CD14-positive monocyte (primary cell): ENCODE measurements around the gene CREB5. TPM values are rescaled to one million over a fixed set of nuclear protein-coding genes. Genes with fewer than 3 reads are reported as not detected.

ENCODE experiments used
- DNase-seq, 3 donors: peaks; one replicate each; pipeline ENCODE4 v3.0.0-alpha.2; 2011 to 2022
- H2AFZ ChIP-seq: 2 replicates; pipeline ENCODE4 v1.6.0; 2012; ENCODE audit warnings: mild to moderate bottlenecking, low read depth, low read length, inconsistent platforms; ENCODE audit not compliant: insufficient read depth, poor library complexity, severe bottlenecking
- H3K27ac ChIP-seq, 2 donors: 1 replicate in 1 of 2; 2 replicates in 1 of 2; pipeline ENCODE4 v1.5.1; 2012 to 2013; ENCODE audit warnings: low read length in 2 of 2, control low read depth in 1 of 2, inconsistent platforms in 1 of 2, low read depth in 1 of 2, mild to moderate bottlenecking in 1 of 2
- H3K27me3 ChIP-seq, 2 donors: one replicate each; pipeline versions ENCODE4 v1.6.0 to v1.6.1; 2011 to 2013; ENCODE audit warnings: low read length in 2 of 2; ENCODE audit not compliant: control insufficient read depth in 2 of 2, insufficient read depth in 2 of 2
- H3K36me3 ChIP-seq, 2 donors: replicated peaks in 1 of 2; 1 replicate in 1 of 2; 2 replicates in 1 of 2; pipeline versions ENCODE4 v1.5.1 to v1.6.1; 2012 to 2013; ENCODE audit warnings: low read length in 2 of 2, control low read depth in 1 of 2, inconsistent platforms in 1 of 2, mild to moderate bottlenecking in 1 of 2; ENCODE audit not compliant: insufficient read depth in 2 of 2, control insufficient read depth in 1 of 2
- H3K4me1 ChIP-seq, 2 donors: 1 replicate in 1 of 2; 2 replicates in 1 of 2; pipeline versions ENCODE4 v1.5.1 to v1.6.1; 2012 to 2013; ENCODE audit warnings: low read length in 2 of 2, control low read depth in 1 of 2, inconsistent platforms in 1 of 2, mild to moderate bottlenecking in 1 of 2, moderate library complexity in 1 of 2; ENCODE audit not compliant: insufficient read depth in 2 of 2, control insufficient read depth in 1 of 2
- H3K4me2 ChIP-seq: replicated peaks from 2 replicates; pipeline ENCODE3; 2012; ENCODE audit warnings: low read length, moderate library complexity, mild to moderate bottlenecking; ENCODE audit not compliant: poor library complexity, severe bottlenecking; ENCODE audit errors: extremely low read depth
- H3K4me3 ChIP-seq, 3 experiments: fragments of 200-600 bp in 1 of 3; sonication (generic) in 1 of 3; replicated peaks in 1 of 3; 1 replicate in 2 of 3; 2 replicates in 1 of 3; pipeline ENCODE4 v1.5.1; 2011 to 2013; ENCODE audit warnings: low read length in 3 of 3, mild to moderate bottlenecking in 3 of 3, control low read depth in 2 of 3, low read depth in 2 of 3, inconsistent platforms in 1 of 3, moderate library complexity in 1 of 3
- H3K79me2 ChIP-seq: 2 replicates; pipeline ENCODE4 v1.6.0; 2012; ENCODE audit warnings: mild to moderate bottlenecking, control low read depth, inconsistent platforms, low read length, moderate library complexity; ENCODE audit not compliant: insufficient read depth
- H3K9ac ChIP-seq: 2 replicates; pipeline ENCODE4 v1.6.0; 2017; ENCODE audit warnings: low read length, mild to moderate bottlenecking; ENCODE audit not compliant: insufficient read depth, poor library complexity, severe bottlenecking
- H3K9me3 ChIP-seq, 2 donors: replicated peaks in 1 of 2; 1 replicate in 1 of 2; 2 replicates in 1 of 2; pipeline versions ENCODE4 v1.5.1 to v1.6.1; 2012 to 2013; ENCODE audit warnings: low read length in 2 of 2, control low read depth in 1 of 2; ENCODE audit not compliant: control insufficient read depth in 1 of 2, insufficient read depth in 1 of 2
- H4K20me1 ChIP-seq: 2 replicates; pipeline ENCODE4 v1.6.0; 2012; ENCODE audit warnings: mild to moderate bottlenecking, low read length, control low read depth, moderate library complexity; ENCODE audit not compliant: insufficient read depth
- H3K27ac Mint-ChIP-seq, 7 donors: one replicate each; pipeline ENCODE4 v1.8.0; 2020; ENCODE audit warnings: mild to moderate bottlenecking in 7 of 7, mixed read lengths in 7 of 7, moderate library complexity in 6 of 7, inconsistent platforms in 2 of 7
- H3K27me3 Mint-ChIP-seq, 3 donors: one replicate each; pipeline ENCODE4 v1.8.0; 2021 to 2022; ENCODE audit warnings: low read depth in 3 of 3, mild to moderate bottlenecking in 3 of 3, mixed read lengths in 3 of 3, moderate library complexity in 3 of 3, inconsistent platforms in 1 of 3
- H3K36me3 Mint-ChIP-seq, 2 donors: one replicate each; pipeline ENCODE4 v1.8.0; 2020; ENCODE audit warnings: mixed read lengths in 2 of 2, inconsistent platforms in 1 of 2, mild to moderate bottlenecking in 1 of 2
- H3K4me1 Mint-ChIP-seq: one replicate; pipeline ENCODE4 v1.8.0; 2020; ENCODE audit warnings: mild to moderate bottlenecking, mixed read lengths
- H3K4me3 Mint-ChIP-seq, 2 donors: one replicate each; pipeline ENCODE4 v1.8.0; 2020; ENCODE audit warnings: mild to moderate bottlenecking in 2 of 2, mixed read lengths in 2 of 2, moderate library complexity in 1 of 2
- H3K9me3 Mint-ChIP-seq, 7 donors: one replicate each; pipeline ENCODE4 v1.8.0; 2020 to 2022; ENCODE audit warnings: mixed read lengths in 7 of 7, mild to moderate bottlenecking in 6 of 7, moderate library complexity in 6 of 7, inconsistent platforms in 2 of 7
- CTCF ChIP-seq: fragments of 200-600 bp; IDR thresholded peaks from one replicate; pipeline ENCODE4 v1.8.0; 2022; ENCODE audit warnings: antibody characterized with exemption, mild to moderate bottlenecking
- WGBS: methylation state at CpG from one replicate; pipeline ENCODE4 v1.1.5; 2013; ENCODE audit warnings: missing lambda C conversion rate; ENCODE audit not compliant: insufficient coverage; 5-methylcytosine and 5-hydroxymethylcytosine counted together
- intact Hi-C, 2 donors: fragments of 100-400 bp; cut with micrococcal nuclease; formaldehyde crosslinking; loops; one replicate each; pipeline versions ENCODE4 v1.15.0 to v1.15.1; 2023
- polyA plus RNA-seq, 3 donors: library from polyadenylated mRNA; depleted of rRNA in 1 of 3; unstranded in 2 of 3; stranded (reverse) in 1 of 3; fragments of 300-500 nt in 2 of 3; fragments of >200 nt in 1 of 3; fragmentation: Illumina TruSeq in 2 of 3; gene quantifications; 1 replicate in 2 of 3; 2 replicates in 1 of 3; pipeline ENCODE4 v1.2.3, GENCODE V29; 2012 to 2021

Gene CREB5
- polyA plus RNA-seq, 3 donors = 25.1 to 72.3 (median 44.2) TPM

- no peak overlapping the region for H3K4me3 Mint-ChIP-seq
- peaks cover 15 to 20% of the 10 kb centered on the region in 2 donors for H3K27me3 ChIP-seq
- DNase-seq = peak; percentile 15 to 29 (median 21)
- H3K4me1 Mint-ChIP-seq = peaks cover 20% of the 10 kb centered on the region
- H3K27ac ChIP-seq = no peak overlapping the region
- no peak overlapping the region for H3K9ac ChIP-seq
- H3K79me2 ChIP-seq = no peaks in the 10 kb centered on the region
- H3K9me3 ChIP-seq = no peaks in the 10 kb centered on the region
- peaks cover 11% of the 10 kb centered on the region in 2 donors for H3K4me1 ChIP-seq
- no peak overlapping the region for H2AFZ ChIP-seq
- no peaks in the 10 kb centered on the region for H3K9me3 Mint-ChIP-seq
- H3K36me3 Mint-ChIP-seq = no peaks in the 10 kb centered on the region
- no peaks in the 10 kb centered on the region for H4K20me1 ChIP-seq
- TF ChIP-seq CTCF = peak; percentile 83
- H3K27me3 Mint-ChIP-seq = peaks cover 7 to 22% (median 12%) of the 10 kb centered on the region in 3 donors
- H3K4me3 ChIP-seq = no peak overlapping the region
- WGBS = 100% methylated on average over 1 of the region's 8 CpGs
- no peak overlapping the region for H3K4me2 ChIP-seq
- intact Hi-C loops = loop anchor here in 1 of 2 donors (10.0 kb wide), 1 partner anchor 242 kb away; no protein-coding TSS in a partner anchor
- H3K27ac Mint-ChIP-seq = no peak overlapping the region
- H3K36me3 ChIP-seq = no peaks in the 10 kb centered on the region
Observed at GRCh38 chr7:28626624-28627262, 214.4 kb downstream of the CREB5 start.

GRCh38 chr7:28627263-28627653, 214.9 kb downstream of the CREB5 start:
- no peak overlapping the region for H2AFZ ChIP-seq
- no peaks in the 10 kb centered on the region for H3K9me3 ChIP-seq
- H4K20me1 ChIP-seq = no peaks in the 10 kb centered on the region
- Mint-ChIP-seq H3K4me3 (no peak overlapping the region), H3K27me3 (peaks cover 9 to 22% (median 12%) of the 10 kb centered on the region in 3 donors), H3K4me1 (peaks cover 21% of the 10 kb centered on the region), H3K9me3 (no peaks in the 10 kb centered on the region), H3K27ac (no peak overlapping the region), H3K36me3 (no peaks in the 10 kb centered on the region)
- H3K79me2 ChIP-seq = no peaks in the 10 kb centered on the region
- no peak for DNase-seq
- 100% methylated on average over 1 of the region's 5 CpGs for WGBS
- no peaks in the 10 kb centered on the region for H3K36me3 ChIP-seq
- H3K4me2 ChIP-seq = no peak overlapping the region
- no peak overlapping the region for H3K9ac ChIP-seq
- intact Hi-C loops = loop anchor here in 1 of 2 donors (10.0 kb wide), 1 partner anchor 242 kb away; no protein-coding TSS in a partner anchor
- no peak overlapping the region for H3K27ac ChIP-seq
- TF ChIP-seq CTCF = no peak
- H3K4me3 ChIP-seq = no peak overlapping the region
- H3K4me1 ChIP-seq = peaks cover 11% of the 10 kb centered on the region in 2 donors
- H3K27me3 ChIP-seq = peaks cover 16 to 25% of the 10 kb centered on the region in 2 donors
